OCI-LY7 (cell line): ENCODE results near the gene CLDN10. TPM values are rescaled to one million over a fixed set of nuclear protein-coding genes. Genes with fewer than 3 reads are reported as not detected.

Experiments used
- BruUV-seq: library from RNA; stranded (reverse); fragments of 400-500 nt; replicated peaks from 2 replicates; lab custom pipeline; 2021; lab: Mats Ljungman, UMichigan
- CTCF ChIA-PET: fragments of 300-600 bp; sonication (Branson Sonifier 250); formaldehyde crosslinking; loops from one replicate; lab custom pipeline; 2022; ENCODE audit warnings: antibody characterized with exemption; ENCODE audit not compliant: unreplicated experiment; lab: Charles Lee
- POLR2A ChIA-PET: fragments of 300-600 bp; sonication (Branson Sonifier 250); formaldehyde crosslinking; loops from one replicate; lab custom pipeline; 2022; ENCODE audit warnings: antibody characterized with exemption; lab: Charles Lee
- DNase-seq: peaks from one replicate; pipeline ENCODE4 v3.0.0-alpha.2; 2015; ENCODE audit warnings: low spot score
- H2AFZ ChIP-seq: fragments of 200-600 bp; sonication (generic), shearing (Covaris generic); 2 replicates; pipeline ENCODE4 v1.6.1; 2014; ENCODE audit warnings: mild to moderate bottlenecking, antibody characterized with exemption, low read length, moderate library complexity
- H3K27ac ChIP-seq: fragments of 200-600 bp; sonication (generic); 2 replicates; pipeline ENCODE4 v1.5.1; 2014; ENCODE audit warnings: mixed run types, low read depth, mild to moderate bottlenecking, moderate library complexity, low read length, inconsistent platforms; ENCODE audit not compliant: poor library complexity, severe bottlenecking
- H3K36me3 ChIP-seq: fragments of 200-600 bp; sonication (generic); 2 replicates; pipeline ENCODE4 v1.6.1; 2014; ENCODE audit warnings: mild to moderate bottlenecking, antibody characterized with exemption, low read length, moderate library complexity, mixed read lengths; ENCODE audit not compliant: insufficient read depth
- H3K4me1 ChIP-seq: fragments of 200-600 bp; sonication (generic); 2 replicates; pipeline ENCODE4 v1.5.1; 2014; ENCODE audit warnings: mild to moderate bottlenecking, low read length; ENCODE audit not compliant: insufficient read depth, poor library complexity, severe bottlenecking
- H3K4me2 ChIP-seq: fragments of 200-600 bp; sonication (generic); 2 replicates; pipeline ENCODE4 v1.6.1; 2014; ENCODE audit warnings: mild to moderate bottlenecking, low read length
- H3K4me3 ChIP-seq: fragments of 200-600 bp; sonication (generic); 2 replicates; pipeline ENCODE4 v1.5.1; 2014; ENCODE audit warnings: mild to moderate bottlenecking, low read depth, low read length; ENCODE audit not compliant: poor library complexity, severe bottlenecking
- H3K79me2 ChIP-seq: fragments of 200-600 bp; sonication (generic); 2 replicates; pipeline ENCODE4 v1.6.1; 2016; ENCODE audit warnings: low read depth, mild to moderate bottlenecking, low read length, moderate library complexity, mixed read lengths; ENCODE audit not compliant: insufficient read depth
- H3K9me2 ChIP-seq: fragments of 200-600 bp; sonication (generic); 2 replicates; pipeline ENCODE4 v1.6.1; 2016; ENCODE audit warnings: mild to moderate bottlenecking, low read length, mixed read lengths; ENCODE audit not compliant: insufficient read depth
- H3K9me3 ChIP-seq: fragments of 200-600 bp; sonication (generic); 2 replicates; pipeline ENCODE4 v1.6.1; 2014; ENCODE audit warnings: mild to moderate bottlenecking, mixed run types, low read length, mixed read lengths
- H4K20me1 ChIP-seq: fragments of 200-600 bp; sonication (generic); 2 replicates; pipeline ENCODE4 v1.6.1; 2014; ENCODE audit warnings: mild to moderate bottlenecking, antibody characterized with exemption, low read length, moderate library complexity, mixed read lengths; ENCODE audit not compliant: insufficient read depth
- EZH2phosphoT487 ChIP-seq: fragments of 200-600 bp; sonication (generic); IDR thresholded peaks from 2 replicates; pipeline ENCODE4 v1.6.1; 2018; ENCODE audit warnings: low read depth, borderline replicate concordance, mild to moderate bottlenecking, mixed run types, antibody characterized with exemption, low read length, moderate library complexity, mixed read lengths
- intact Hi-C: fragments of 100-400 bp; cut with micrococcal nuclease; formaldehyde crosslinking; loops from one replicate; pipeline ENCODE4 v1.10.0; 2022; ENCODE audit not compliant: unreplicated experiment
- total RNA-seq, 2 experiments: library from RNA; depleted of rRNA in 1 of 2; stranded (reverse); fragments of >200 nt in 1 of 2; shearing (Covaris generic) in 1 of 2; gene quantifications; 2 replicates each; pipeline ENCODE4 v1.2.3, GENCODE V29; 2014 to 2022
- TF ChIP-seq, protein P1 (sequence below): fragments of 200-600 bp; sonication (generic); conservative IDR thresholded peaks from 2 replicates; pipeline ENCODE4 v1.5.1; 2014; ENCODE audit warnings: mild to moderate bottlenecking, antibody characterized with exemption, low read length, moderate library complexity, mixed read lengths

Gene CLDN10
- total RNA-seq, 2 experiments from 2014 or later, result not detected

DNA sequence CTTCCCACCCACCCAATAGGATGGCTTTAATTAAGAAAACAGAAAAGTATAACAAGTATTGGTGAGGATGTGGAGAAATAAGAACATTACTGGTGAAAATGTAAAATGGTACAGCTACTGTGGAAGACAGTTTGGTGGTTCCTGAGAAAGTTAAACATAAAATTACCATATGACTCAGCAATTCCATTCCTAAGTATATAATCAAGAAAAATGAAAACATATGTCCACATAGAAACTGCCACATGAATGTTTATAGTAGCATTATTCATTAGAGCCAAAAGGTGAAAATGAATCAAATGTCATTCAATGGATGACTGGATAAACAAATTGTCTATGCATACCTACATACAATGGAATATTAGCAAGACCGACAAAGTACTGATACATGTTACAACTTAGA lies 75.1 kb downstream of the CLDN10 start:
- no peak overlapping the region for H3K4me3 ChIP-seq
- ChIA-PET POLR2A (no interaction called here), CTCF (no interaction called here)
- H3K36me3 ChIP-seq, result no peaks in the 10 kb centered on the region
- no peaks in the 10 kb centered on the region for H4K20me1 ChIP-seq
- no peaks in the 10 kb centered on the region for H3K9me2 ChIP-seq
- intact Hi-C loops, result no loop called here
- TF ChIP-seq EZH2phosphoT487, result no peak
- TF ChIP-seq, protein P1, sequence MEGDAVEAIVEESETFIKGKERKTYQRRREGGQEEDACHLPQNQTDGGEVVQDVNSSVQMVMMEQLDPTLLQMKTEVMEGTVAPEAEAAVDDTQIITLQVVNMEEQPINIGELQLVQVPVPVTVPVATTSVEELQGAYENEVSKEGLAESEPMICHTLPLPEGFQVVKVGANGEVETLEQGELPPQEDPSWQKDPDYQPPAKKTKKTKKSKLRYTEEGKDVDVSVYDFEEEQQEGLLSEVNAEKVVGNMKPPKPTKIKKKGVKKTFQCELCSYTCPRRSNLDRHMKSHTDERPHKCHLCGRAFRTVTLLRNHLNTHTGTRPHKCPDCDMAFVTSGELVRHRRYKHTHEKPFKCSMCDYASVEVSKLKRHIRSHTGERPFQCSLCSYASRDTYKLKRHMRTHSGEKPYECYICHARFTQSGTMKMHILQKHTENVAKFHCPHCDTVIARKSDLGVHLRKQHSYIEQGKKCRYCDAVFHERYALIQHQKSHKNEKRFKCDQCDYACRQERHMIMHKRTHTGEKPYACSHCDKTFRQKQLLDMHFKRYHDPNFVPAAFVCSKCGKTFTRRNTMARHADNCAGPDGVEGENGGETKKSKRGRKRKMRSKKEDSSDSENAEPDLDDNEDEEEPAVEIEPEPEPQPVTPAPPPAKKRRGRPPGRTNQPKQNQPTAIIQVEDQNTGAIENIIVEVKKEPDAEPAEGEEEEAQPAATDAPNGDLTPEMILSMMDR, result no peak
- H3K4me1 ChIP-seq, result no peaks in the 10 kb centered on the region
- H3K4me2 ChIP-seq, result no peak overlapping the region
- no peak for DNase-seq
- no peaks in the 10 kb centered on the region for H3K9me3 ChIP-seq
- H2AFZ ChIP-seq, result no peak overlapping the region
- no peak overlapping the region for H3K27ac ChIP-seq
- H3K79me2 ChIP-seq, result no peaks in the 10 kb centered on the region
- BruUV-seq, result no TSS peak

DNA sequence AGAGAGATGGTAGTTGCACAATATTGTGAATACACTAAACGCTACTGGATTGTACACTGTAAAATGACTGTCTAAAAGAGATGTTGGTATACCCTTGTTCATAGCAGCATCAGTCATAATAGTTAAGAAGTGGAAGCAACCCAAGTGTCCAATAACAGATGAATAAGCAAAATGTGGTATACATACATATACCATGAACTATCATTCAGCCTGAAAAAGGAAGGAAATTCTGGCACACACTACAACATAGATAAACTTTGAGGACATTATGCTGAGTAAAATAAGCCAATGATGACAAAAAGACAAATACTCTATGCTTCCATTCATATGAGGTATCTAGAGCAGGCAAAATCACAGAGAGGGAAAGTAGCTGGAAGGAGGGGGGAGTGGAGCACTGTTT lies 76.0 kb downstream of the CLDN10 start:
- no peaks in the 10 kb centered on the region for H3K79me2 ChIP-seq
- ChIA-PET CTCF (no interaction called here), POLR2A (no interaction called here)
- H2AFZ ChIP-seq, result no peak overlapping the region
- no peak for DNase-seq
- no TSS peak for BruUV-seq
- H3K4me2 ChIP-seq, result no peak overlapping the region
- H3K4me3 ChIP-seq, result no peak overlapping the region
- TF ChIP-seq, protein P1, result no peak
- TF ChIP-seq EZH2phosphoT487, result no peak
- H4K20me1 ChIP-seq, result no peaks in the 10 kb centered on the region
- H3K36me3 ChIP-seq, result no peaks in the 10 kb centered on the region
- H3K9me3 ChIP-seq, result no peaks in the 10 kb centered on the region
- intact Hi-C loops, result no loop called here
- no peaks in the 10 kb centered on the region for H3K9me2 ChIP-seq
- no peak overlapping the region for H3K27ac ChIP-seq
- no peaks in the 10 kb centered on the region for H3K4me1 ChIP-seq

DNA sequence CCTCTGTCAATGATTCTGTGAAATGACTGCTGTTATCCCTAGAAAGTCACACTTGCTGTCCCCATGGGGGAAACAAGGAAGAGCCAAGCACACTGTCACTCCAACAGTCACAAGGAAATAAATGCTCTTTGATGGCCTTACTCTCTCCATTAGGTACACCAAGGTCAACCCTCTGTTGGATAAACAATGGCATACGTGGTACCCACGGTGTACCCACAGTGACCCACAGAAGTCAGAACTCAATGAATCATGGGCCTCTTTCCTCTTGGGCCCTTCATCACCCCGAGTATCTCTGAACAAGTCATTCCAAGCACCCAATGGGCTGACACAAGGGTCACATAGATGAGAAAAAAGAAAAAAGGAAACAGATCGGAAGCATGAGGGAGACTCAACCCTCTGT lies 76.6 kb downstream of the CLDN10 start:
- no peaks in the 10 kb centered on the region for H3K79me2 ChIP-seq
- ChIA-PET POLR2A (no interaction called here), CTCF (no interaction called here)
- H3K36me3 ChIP-seq, result no peaks in the 10 kb centered on the region
- H3K4me3 ChIP-seq, result no peak overlapping the region
- no peak overlapping the region for H2AFZ ChIP-seq
- no peaks in the 10 kb centered on the region for H4K20me1 ChIP-seq
- intact Hi-C loops, result no loop called here
- no peak for DNase-seq
- H3K9me3 ChIP-seq, result no peaks in the 10 kb centered on the region
- no peak overlapping the region for H3K4me2 ChIP-seq
- no peak for TF ChIP-seq EZH2phosphoT487
- TF ChIP-seq, protein P1, result no peak
- H3K27ac ChIP-seq, result no peak overlapping the region
- H3K9me2 ChIP-seq, result no peaks in the 10 kb centered on the region
- no TSS peak for BruUV-seq
- no peaks in the 10 kb centered on the region for H3K4me1 ChIP-seq

Other genes with a start within 250 kb of the CLDN10 start
- gene DZIP1, start 92.0 kb downstream of the CLDN10 start, total RNA-seq (2014; rRNA removed; shearing (Covaris generic)), result not detected in 2 replicates
- not detected in 2 replicates for gene DZIP1, start 92.0 kb downstream of the CLDN10 start, total RNA-seq (2022)
- 5.0 and 5.4 TPM in 2 replicates for gene DNAJC3, start 124.4 kb downstream of the CLDN10 start, total RNA-seq (2014; rRNA removed; shearing (Covaris generic))
- gene DNAJC3, start 124.4 kb downstream of the CLDN10 start, total RNA-seq (2022), result 10.0 and 11.1 TPM in 2 replicates